SK-N-SH (cell line): ENCODE measurements around the gene WARS2. TPM values are rescaled to one million over a fixed set of nuclear protein-coding genes. Genes with fewer than 3 reads are reported as not detected.

Experiments
- CTCF ChIA-PET: fragments of 300-600, 350-600 bp; formaldehyde crosslinking; extraction: SDS; loops from one replicate; lab custom pipeline; 2021; lab: Yijun Ruan, JAX
- POLR2A ChIA-PET: fragments of 350-600 bp; sonication (Branson Sonifier 250); formaldehyde crosslinking; extraction: SDS; loops from one replicate; lab custom pipeline; 2020; ENCODE audit warnings: antibody characterized with exemption, inconsistent platforms; lab: Yijun Ruan, JAX
- DNase-seq: peaks from one replicate; pipeline ENCODE4 v3.0.0; 2012
- H2AFZ ChIP-seq: fragments of 200-600 bp; sonication (generic); 2 replicates; pipeline ENCODE4 v1.8.1; 2016; ENCODE audit warnings: antibody characterized with exemption, mild to moderate bottlenecking, low read depth
- H3F3A ChIP-seq: fragments of 200-600 bp; sonication (generic); replicated peaks from 2 replicates; pipeline ENCODE3; 2016; ENCODE audit warnings: antibody characterized with exemption, mild to moderate bottlenecking; ENCODE audit not compliant: insufficient read depth
- H3K27ac ChIP-seq, 2 experiments: fragments of 200-500 bp in 1 of 2; fragments of 200-600 bp in 1 of 2; sonication (Bioruptor generic) in 1 of 2; sonication (generic), shearing (Covaris generic) in 1 of 2; 2 replicates each; pipeline versions ENCODE4 v1.5.1 to v1.6.1; 2014 to 2016; ENCODE audit warnings: low read depth in 2 of 2, inconsistent platforms in 1 of 2, low read length in 1 of 2, mild to moderate bottlenecking in 1 of 2, mixed read lengths in 1 of 2
- H3K27me3 ChIP-seq: fragments of 200-600 bp; sonication (generic), shearing (Covaris generic); 2 replicates; pipeline ENCODE4 v1.6.1; 2016; ENCODE audit warnings: mixed run types; ENCODE audit not compliant: insufficient read depth
- H3K36me3 ChIP-seq, 2 experiments: fragments of 200-500 bp in 1 of 2; fragments of 200-600 bp in 1 of 2; sonication (Bioruptor generic) in 1 of 2; sonication (generic) in 1 of 2; replicated peaks in 1 of 2; 2 replicates each; pipeline versions ENCODE3 to v1.5.1; 2014 to 2016; ENCODE audit warnings: low read length in 1 of 2, mild to moderate bottlenecking in 1 of 2; ENCODE audit not compliant: insufficient read depth in 2 of 2, control insufficient read depth in 1 of 2
- H3K4me1 ChIP-seq, 2 experiments: fragments of 200-500 bp in 1 of 2; fragments of 200-600 bp in 1 of 2; sonication (Bioruptor generic) in 1 of 2; sonication (generic), shearing (Covaris generic) in 1 of 2; 2 replicates each; pipeline versions ENCODE4 v1.5.1 to v1.6.1; 2014 to 2016; ENCODE audit warnings: low read depth in 1 of 2, low read length in 1 of 2, mixed run types in 1 of 2; ENCODE audit not compliant: insufficient read depth in 2 of 2, control insufficient read depth in 1 of 2
- H3K4me2 ChIP-seq: fragments of 200-600 bp; sonication (generic), shearing (Covaris generic); 2 replicates; pipeline ENCODE4 v1.6.1; 2017; ENCODE audit warnings: mixed run types
- H3K4me3 ChIP-seq, 2 experiments: fragments of 200-500 bp in 1 of 2; fragments of 200-600 bp in 1 of 2; sonication (Bioruptor generic) in 1 of 2; sonication (generic), shearing (Covaris generic) in 1 of 2; 2 replicates each; pipeline versions ENCODE4 v1.5.1 to v1.8.1; 2014 to 2016; ENCODE audit warnings: low read depth in 2 of 2, inconsistent platforms in 1 of 2, low read length in 1 of 2, mild to moderate bottlenecking in 1 of 2, mixed read lengths in 1 of 2, moderate library complexity in 1 of 2
- H3K79me2 ChIP-seq: fragments of 200-600 bp; sonication (generic); 2 replicates; pipeline ENCODE4 v1.8.1; 2017; ENCODE audit warnings: mild to moderate bottlenecking; ENCODE audit not compliant: insufficient read depth
- H3K9ac ChIP-seq: fragments of 200-600 bp; sonication (generic); 2 replicates; pipeline ENCODE4 v1.6.1; 2017; ENCODE audit warnings: mixed run types
- H3K9me2 ChIP-seq: fragments of 200-600 bp; sonication (generic); 2 replicates; pipeline ENCODE4 v1.6.1; 2017; ENCODE audit warnings: mixed run types
- H3K9me3 ChIP-seq: fragments of 200-600 bp; sonication (generic); 2 replicates; pipeline ENCODE4 v1.6.1; 2017; ENCODE audit warnings: mixed run types, mild to moderate bottlenecking, moderate library complexity
- H4K20me1 ChIP-seq: fragments of 200-600 bp; sonication (generic); 2 replicates; pipeline ENCODE4 v1.6.1; 2017; ENCODE audit warnings: mild to moderate bottlenecking, mixed run types; ENCODE audit not compliant: insufficient read depth
- CHD2 ChIP-seq: fragments of 150-350 bp; IDR thresholded peaks from 2 replicates; pipeline ENCODE4 v1.6.1; 2018; ENCODE audit warnings: low read length; ENCODE audit not compliant: partially characterized antibody
- ELF1 ChIP-seq: IDR thresholded peaks from 2 replicates; pipeline ENCODE4 v1.4.0; 2012
- EP300 ChIP-seq, 2 experiments: IDR thresholded peaks; 2 replicates each; pipeline versions ENCODE4 v1.4.0 to v1.6.1; 2012; ENCODE audit warnings: borderline replicate concordance in 1 of 2, low read depth in 1 of 2, low read length in 1 of 2
- FOSL2 ChIP-seq: IDR thresholded peaks from 2 replicates; pipeline ENCODE4 v1.4.0; 2012; ENCODE audit warnings: low read depth, mild to moderate bottlenecking, moderate library complexity, borderline replicate concordance
- MEF2A ChIP-seq: IDR thresholded peaks from 2 replicates; pipeline ENCODE4 v1.4.0; 2012; ENCODE audit warnings: low read depth, borderline replicate concordance
- NFIC ChIP-seq: IDR thresholded peaks from 2 replicates; pipeline ENCODE4 v1.4.0; 2012; ENCODE audit warnings: borderline replicate concordance
- NRF1 ChIP-seq: IDR thresholded peaks from 2 replicates; pipeline ENCODE4 v1.6.1; 2012; ENCODE audit warnings: low read depth, mild to moderate bottlenecking, low read length
- POLR2AphosphoS5 ChIP-seq: IDR thresholded peaks from 2 replicates; pipeline ENCODE4 v1.6.1; 2012; ENCODE audit warnings: low read depth, low read length
- RAD21 ChIP-seq: IDR thresholded peaks from 2 replicates; pipeline ENCODE4 v1.6.1; 2012; ENCODE audit warnings: mild to moderate bottlenecking, low read length
- RCOR1 ChIP-seq: fragments of 150-350 bp; IDR thresholded peaks from 2 replicates; pipeline ENCODE4 v1.6.1; 2017; ENCODE audit warnings: antibody characterized with exemption, low read length
- REST ChIP-seq: IDR thresholded peaks from 2 replicates; pipeline ENCODE4 v1.6.1; 2012; ENCODE audit warnings: mild to moderate bottlenecking, low read depth, low read length, moderate library complexity
- RFX5 ChIP-seq: IDR thresholded peaks from 2 replicates; pipeline ENCODE4 v1.6.1; 2012; ENCODE audit warnings: mild to moderate bottlenecking, improper control_type of control experiment, low read length
- RXRA ChIP-seq: IDR thresholded peaks from 2 replicates; pipeline ENCODE4 v1.4.0; 2012; ENCODE audit warnings: low read depth, mild to moderate bottlenecking, borderline replicate concordance
- SIN3A ChIP-seq: IDR thresholded peaks from 2 replicates; pipeline ENCODE4 v1.6.1; 2012; ENCODE audit warnings: low read depth, mild to moderate bottlenecking, low read length, moderate library complexity, borderline replicate concordance
- TAF1 ChIP-seq: IDR thresholded peaks from 2 replicates; pipeline ENCODE4 v1.6.1; 2012; ENCODE audit warnings: low read depth, mild to moderate bottlenecking, low read length, moderate library complexity, borderline replicate concordance
- YY1 ChIP-seq: IDR thresholded peaks from 2 replicates; pipeline ENCODE4 v1.4.0; 2012; ENCODE audit warnings: low read depth, mild to moderate bottlenecking
- WGBS: methylation state at CpG from one replicate; pipeline ENCODE4 v1.1.6; 2017; ENCODE audit warnings: low lambda C conversion rate; 5-methylcytosine and 5-hydroxymethylcytosine counted together
- polyA plus RNA-seq, 3 experiments: library from polyadenylated mRNA; depleted of rRNA; stranded (reverse); fragments of >200 nt; gene quantifications; 2 replicates each; pipeline ENCODE4 v1.2.3, GENCODE V29; 2012
- TF ChIP-seq, protein P1 (sequence below): fragments of 200-600 bp; sonication (generic); IDR thresholded peaks from 2 replicates; pipeline ENCODE4 v1.6.1; 2017; ENCODE audit warnings: antibody characterized with exemption, mild to moderate bottlenecking, moderate library complexity
- TF ChIP-seq, protein P2 (sequence below): IDR thresholded peaks from 2 replicates; pipeline ENCODE4; 2012
- TF ChIP-seq, protein P3 (sequence below): IDR thresholded peaks from 2 replicates; pipeline ENCODE4 v1.4.0; 2012; ENCODE audit warnings: low read depth, borderline replicate concordance

Gene WARS2
- polyA plus RNA-seq, 1 of the 3 experiments (the other 2 are of a cell fraction): 4.8 TPM

DNA sequence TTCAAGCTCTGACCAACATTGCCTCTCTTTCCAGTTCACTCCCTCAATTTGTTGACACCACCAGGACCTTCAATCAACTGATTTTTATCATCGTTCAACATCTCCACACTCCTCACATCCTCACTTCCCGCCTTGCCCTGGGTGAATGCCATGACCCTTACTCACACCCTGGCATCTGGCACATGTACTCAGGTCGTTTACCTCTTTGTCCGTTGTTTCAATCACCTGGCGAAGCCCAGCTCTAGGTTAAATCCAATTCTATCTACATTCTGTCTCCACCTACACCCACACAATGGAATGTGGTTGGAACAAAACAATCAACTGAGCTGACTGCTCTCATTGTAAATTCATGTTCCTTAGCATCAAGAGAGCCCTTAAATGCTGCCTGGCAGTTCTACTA lies 128.1 kb downstream of the WARS2 start:
- Histone ChIP-seq H3K36me3 (no peaks in the 10 kb centered on the region), H3K27me3 (peaks cover 12% of the 10 kb centered on the region; the same call in 1 of the 2 replicates), H3K4me2 (no peak overlapping the region), H3F3A (no peaks in the 10 kb centered on the region), H3K4me1 (no peaks in the 10 kb centered on the region; a peak in 1 of 4 replicates), H3K79me2 (no peaks in the 10 kb centered on the region), H3K4me3 (no peak overlapping the region), H3K9ac (no peak overlapping the region), H2AFZ (no peak overlapping the region), H3K9me2 (no peaks in the 10 kb centered on the region), H3K9me3 (no peaks in the 10 kb centered on the region), H4K20me1 (no peaks in the 10 kb centered on the region), H3K27ac (no peak overlapping the region)
- POLR2A ChIA-PET: no interaction called here
- DNase-seq: no peak
- CTCF ChIA-PET: no interaction called here
- 51% methylated on average over 5 of the region's 5 CpGs for WGBS
- TF ChIP-seq POLR2AphosphoS5 (no peak), TAF1 (no peak), NRF1 (no peak), EP300 (IDR thresholded peaks at IDR 0.05; ENCODE audit: borderline replicate concordance in 1 of 2, low read depth in 1 of 2, low read length in 1 of 2) (no peak), RCOR1 (no peak), RXRA (no peak), ELF1 (no peak), RAD21 (no peak), YY1 (no peak), CHD2 (no peak), MEF2A (no peak), NFIC (no peak), RFX5 (no peak), FOSL2 (no peak), REST (no peak), SIN3A (no peak)
- TF ChIP-seq, protein P1, sequence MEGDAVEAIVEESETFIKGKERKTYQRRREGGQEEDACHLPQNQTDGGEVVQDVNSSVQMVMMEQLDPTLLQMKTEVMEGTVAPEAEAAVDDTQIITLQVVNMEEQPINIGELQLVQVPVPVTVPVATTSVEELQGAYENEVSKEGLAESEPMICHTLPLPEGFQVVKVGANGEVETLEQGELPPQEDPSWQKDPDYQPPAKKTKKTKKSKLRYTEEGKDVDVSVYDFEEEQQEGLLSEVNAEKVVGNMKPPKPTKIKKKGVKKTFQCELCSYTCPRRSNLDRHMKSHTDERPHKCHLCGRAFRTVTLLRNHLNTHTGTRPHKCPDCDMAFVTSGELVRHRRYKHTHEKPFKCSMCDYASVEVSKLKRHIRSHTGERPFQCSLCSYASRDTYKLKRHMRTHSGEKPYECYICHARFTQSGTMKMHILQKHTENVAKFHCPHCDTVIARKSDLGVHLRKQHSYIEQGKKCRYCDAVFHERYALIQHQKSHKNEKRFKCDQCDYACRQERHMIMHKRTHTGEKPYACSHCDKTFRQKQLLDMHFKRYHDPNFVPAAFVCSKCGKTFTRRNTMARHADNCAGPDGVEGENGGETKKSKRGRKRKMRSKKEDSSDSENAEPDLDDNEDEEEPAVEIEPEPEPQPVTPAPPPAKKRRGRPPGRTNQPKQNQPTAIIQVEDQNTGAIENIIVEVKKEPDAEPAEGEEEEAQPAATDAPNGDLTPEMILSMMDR: no peak
- TF ChIP-seq, protein P2, sequence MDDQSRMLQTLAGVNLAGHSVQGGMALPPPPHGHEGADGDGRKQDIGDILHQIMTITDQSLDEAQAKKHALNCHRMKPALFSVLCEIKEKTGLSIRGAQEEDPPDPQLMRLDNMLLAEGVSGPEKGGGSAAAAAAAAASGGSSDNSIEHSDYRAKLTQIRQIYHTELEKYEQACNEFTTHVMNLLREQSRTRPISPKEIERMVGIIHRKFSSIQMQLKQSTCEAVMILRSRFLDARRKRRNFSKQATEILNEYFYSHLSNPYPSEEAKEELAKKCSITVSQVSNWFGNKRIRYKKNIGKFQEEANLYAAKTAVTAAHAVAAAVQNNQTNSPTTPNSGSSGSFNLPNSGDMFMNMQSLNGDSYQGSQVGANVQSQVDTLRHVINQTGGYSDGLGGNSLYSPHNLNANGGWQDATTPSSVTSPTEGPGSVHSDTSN: no peak
- TF ChIP-seq, protein P3, sequence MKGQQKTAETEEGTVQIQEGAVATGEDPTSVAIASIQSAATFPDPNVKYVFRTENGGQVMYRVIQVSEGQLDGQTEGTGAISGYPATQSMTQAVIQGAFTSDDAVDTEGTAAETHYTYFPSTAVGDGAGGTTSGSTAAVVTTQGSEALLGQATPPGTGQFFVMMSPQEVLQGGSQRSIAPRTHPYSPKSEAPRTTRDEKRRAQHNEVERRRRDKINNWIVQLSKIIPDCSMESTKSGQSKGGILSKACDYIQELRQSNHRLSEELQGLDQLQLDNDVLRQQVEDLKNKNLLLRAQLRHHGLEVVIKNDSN: no peak
